ENCODE results near the gene DHX35. TPM values are rescaled to one million over a fixed set of nuclear protein-coding genes. Genes with fewer than 3 reads are reported as not detected.

The DHX35 gene
- total and polyA plus RNA-seq, 2 of the 4 experiments (the other 2 are of a cell fraction) = 9.1 to 13.5 TPM

DNA sequence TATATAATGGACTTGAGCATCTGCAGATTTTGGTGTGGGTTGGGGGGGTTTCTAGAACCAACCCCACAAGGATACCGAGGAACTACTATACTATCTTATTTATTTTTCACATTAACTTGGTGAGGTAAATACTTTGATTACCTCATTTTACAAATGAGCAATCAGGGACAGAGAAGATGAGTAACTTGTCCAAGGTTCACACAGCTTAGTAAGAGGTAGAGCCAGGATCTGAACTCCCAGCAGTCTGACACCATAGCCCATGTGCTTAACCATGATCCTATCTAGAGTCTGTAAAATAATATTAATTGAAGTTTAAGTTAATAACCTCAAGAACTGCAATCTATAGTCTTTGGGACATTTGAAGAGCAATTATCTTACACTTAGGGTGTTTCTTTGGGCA is 28.6 kb downstream of the DHX35 start:
- Histone ChIP-seq H2BK20ac (ENCODE audit: low read depth, low read length) (no peak overlapping the region), H3K56ac (ENCODE audit: extremely low read depth, insufficient read depth, low read length) (no peak overlapping the region), H3K4ac (ENCODE audit: low read depth, low read length) (no peak overlapping the region), H3K9me1 (ENCODE audit: insufficient read depth, low read length) (peaks cover 5% of the 10 kb centered on the region), H3K4me1 (ENCODE audit: control insufficient read depth, insufficient read depth, low read length) (peaks cover 4% of the 10 kb centered on the region; the same call in 1 of the 2 replicates), H2BK5ac (ENCODE audit: low read depth, low read length, poor library complexity, severe bottlenecking) (no peak overlapping the region), H3K27ac (ENCODE audit: insufficient read depth, low read length) (no peak overlapping the region), H2AK5ac (ENCODE audit: low read depth, low read length) (no peak overlapping the region), H4K20me1 (ENCODE audit: insufficient read depth, low read length) (peaks cover 4% of the 10 kb centered on the region; the same call in 1 of the 2 replicates), H3K4me2 (ENCODE audit: low read depth, low read length) (no peak overlapping the region), H2AK9ac (replicated peaks; ENCODE audit: low read depth, low read length, poor library complexity) (no peak overlapping the region), H3K14ac (replicated peaks; ENCODE audit: low read depth, low read length) (no peak overlapping the region), H4K5ac (ENCODE audit: low read depth, low read length) (no peak overlapping the region), H4K8ac (ENCODE audit: low read depth in 2 of 2, low read length in 2 of 2) (no peak overlapping the region), H3K18ac (ENCODE audit: low read depth, low read length) (no peak overlapping the region), H2AFZ (replicated peaks; ENCODE audit: low read length, poor library complexity) (no peak overlapping the region), H3K36me3 (ENCODE audit: control insufficient read depth, insufficient read depth, low read length) (peaks cover 8% of the 10 kb centered on the region), H3K4me3 (ENCODE audit: insufficient read depth, low read depth, low read length) (no peak overlapping the region), H3K79me1 (ENCODE audit: low read depth in 1 of 2, low read length in 2 of 2) (peaks cover 6 to 27% of the 10 kb centered on the region in 2 experiments; a peak in 3 of 4 replicates), H3K9ac (ENCODE audit: low read depth, low read length) (no peak overlapping the region), H3K9me3 (ENCODE audit: control insufficient read depth, insufficient read depth, low read length) (no peaks in the 10 kb centered on the region), H2BK15ac (ENCODE audit: low read depth, low read length) (no peak overlapping the region), H2BK120ac (ENCODE audit: low read depth, low read length) (no peak overlapping the region), H3K27me3 (ENCODE audit: control insufficient read depth, insufficient read depth, low read length) (no peaks in the 10 kb centered on the region), H3K23ac (ENCODE audit: low read depth, low read length) (no peak overlapping the region), H4K91ac (ENCODE audit: insufficient read depth, low read depth, low read length) (no peak overlapping the region)
- BruUV-seq (replicated peaks) = no TSS peak
- intact Hi-C loops (cut with micrococcal nuclease) (no loop called here), dilution Hi-C loops (cut with HindIII; ENCODE audit: low sequenced_read_pairs, unreplicated experiment) (no loop called here), in situ Hi-C loops (cut with MboI; ENCODE audit: low sequenced_read_pairs) (no loop called here)
- DNase-seq (no peak), ATAC-seq (ENCODE audit: low read depth) (no peak)
- POLR2A ChIA-PET (ENCODE audit: unreplicated experiment) = no interaction called here
- WGBS, 2 experiments (ENCODE audit: extremely low coverage in 2 of 2, insufficient read length in 1 of 2) = no CpG with 5 or more reads among the region's 1 CpG
- CTCF ChIA-PET = interaction anchor here (1.1 to 1.2 kb wide), 3 partner anchors 9 to 59 kb away, joined by 3 to 4 read pairs (median 4); partner anchors contain the start of gene DHX35
- TF ChIP-seq RAD21 (IDR thresholded peaks at IDR 0.05; ENCODE audit: low read length) = no peak
- no peak for TF ChIP-seq RCOR1 (IDR thresholded peaks at IDR 0.05; ENCODE audit: insufficient replicate concordance, low read length)
- no peak for TF ChIP-seq MAZ (IDR thresholded peaks at IDR 0.05; ENCODE audit: borderline replicate concordance, low read depth, low read length)
- TF ChIP-seq MXI1 (IDR thresholded peaks at IDR 0.05; ENCODE audit: borderline replicate concordance, low read depth, low read length) = no peak
- TF ChIP-seq FOS (IDR thresholded peaks at IDR 0.05; ENCODE audit: low read depth, low read length) = no peak
- no peak for TF ChIP-seq MAFK (IDR thresholded peaks at IDR 0.05; ENCODE audit: low read depth, low read length)
- TF ChIP-seq RFX5 (IDR thresholded peaks at IDR 0.05; ENCODE audit: low read depth, low read length) = no peak
- TF ChIP-seq SMC3 (IDR thresholded peaks at IDR 0.05; ENCODE audit: low read depth, low read length) = no peak
- TF ChIP-seq POLR2A (IDR thresholded peaks at IDR 0.05; ENCODE audit: low read depth, low read length) = no peak
- TF ChIP-seq BHLHE40 (IDR thresholded peaks at IDR 0.05; ENCODE audit: low read depth, low read length) = no peak
- no peak for TF ChIP-seq NFE2L2 (IDR thresholded peaks at IDR 0.05; ENCODE audit: low read depth, low read length)

All from IMR-90 (cell line).